GM21423 (cell line): Measurements from ENCODE around the gene TBCD.
"Not testable (repeated sequence)": the region's sequence is repeated elsewhere in the genome, so short reads cannot be mapped to it uniquely, and the experiment has no call there.

Source experiments
- ATAC-seq: cut with Tn5 transposase; IDR thresholded peaks from one replicate; pipeline ENCODE4 v1.9.1; 2021; ENCODE audit warnings: mild to moderate bottlenecking, moderate library complexity; ENCODE audit not compliant: unreplicated experiment

Gene TBCD

DNA sequence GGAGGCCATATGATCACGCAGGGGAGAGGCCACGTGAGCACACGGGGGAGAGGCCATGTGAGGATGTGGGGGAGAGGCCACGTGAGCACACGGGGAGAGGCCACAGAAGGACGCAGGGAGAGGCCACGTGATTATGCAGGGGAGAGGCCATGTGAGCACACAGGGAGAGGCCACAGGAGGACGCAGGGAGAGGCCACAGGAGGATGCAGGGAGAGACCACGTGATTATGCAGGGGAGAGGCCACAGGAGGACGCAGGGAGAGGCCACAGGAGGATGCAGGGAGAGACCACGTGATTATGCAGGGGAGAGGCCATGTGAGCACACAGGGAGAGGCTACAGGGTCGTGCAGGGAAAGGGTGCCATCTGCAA is 232.4 kb downstream of the TBCD start:
- ATAC-seq, result not testable (repeated sequence)

DNA sequence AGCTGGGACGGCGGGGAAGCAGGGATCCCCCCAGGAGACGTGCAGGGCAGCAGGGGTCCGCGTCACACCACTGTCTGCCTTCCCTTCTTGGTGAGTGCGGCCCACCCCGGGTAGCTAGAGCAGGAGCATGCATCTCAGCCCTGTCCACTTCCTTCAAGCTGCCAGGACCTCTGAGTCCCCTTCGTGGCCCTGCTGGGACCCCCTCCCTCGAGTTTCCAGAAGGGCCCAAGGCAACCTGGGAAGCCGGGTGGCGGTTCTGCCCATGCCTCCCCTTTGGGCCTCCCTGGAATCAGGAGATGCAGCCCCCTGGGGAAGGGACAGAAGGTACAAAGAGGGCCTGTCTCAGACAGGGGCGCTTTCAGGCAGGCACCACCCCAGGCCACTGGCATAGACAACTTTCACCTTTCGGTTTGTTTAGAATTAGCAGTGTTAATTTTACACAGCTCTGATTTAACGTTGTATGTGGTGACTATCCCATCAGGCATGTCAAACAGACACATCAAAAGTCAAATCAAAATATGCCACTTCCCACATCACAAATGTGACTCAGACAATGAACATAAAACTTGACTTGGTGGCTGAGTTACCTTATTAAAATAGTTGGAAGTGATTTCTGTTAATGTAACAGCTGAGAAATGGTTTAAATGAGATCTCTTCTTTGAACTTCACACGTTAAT is 233.0 kb downstream of the TBCD start:
- no peak for ATAC-seq

DNA sequence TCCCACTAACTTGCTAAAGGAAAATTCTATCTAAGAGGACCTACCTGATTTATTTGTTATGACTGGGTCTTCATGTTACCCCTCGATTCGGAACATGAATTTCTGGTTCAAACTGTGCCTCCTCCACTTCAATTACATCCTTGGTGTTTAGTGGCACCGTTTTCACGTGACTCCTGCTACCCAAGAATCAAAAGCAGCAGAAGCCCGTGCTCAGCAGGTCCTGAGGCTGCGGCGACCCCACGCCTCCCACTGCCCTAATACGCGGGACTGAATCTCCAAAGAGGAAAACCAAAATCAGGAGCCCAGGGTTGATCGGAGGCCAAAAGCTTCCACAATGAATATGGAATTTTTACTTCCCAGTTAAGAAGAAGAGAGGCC is 233.6 kb downstream of the TBCD start:
- ATAC-seq, result no peak

DNA sequence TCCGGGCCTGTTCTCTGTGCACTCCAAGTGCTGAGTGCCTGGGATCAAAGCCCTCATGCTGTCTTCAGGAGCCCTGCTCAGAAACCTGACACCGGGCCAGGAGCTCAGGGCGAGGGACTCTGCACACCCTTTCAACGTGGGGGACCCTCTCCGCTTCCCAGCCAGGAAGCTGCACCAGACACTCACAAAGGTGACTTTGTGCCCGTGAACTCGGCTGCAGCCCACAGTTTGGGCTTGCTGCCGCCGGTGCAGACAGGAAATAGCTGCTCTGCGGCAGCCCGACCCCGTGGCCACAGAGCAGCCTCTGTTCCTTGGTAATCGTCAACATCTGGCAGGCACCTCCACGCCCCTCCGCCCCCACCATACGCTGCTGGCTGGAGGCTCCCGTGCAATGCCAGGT is 234.1 kb downstream of the TBCD start:
- no peak for ATAC-seq

DNA sequence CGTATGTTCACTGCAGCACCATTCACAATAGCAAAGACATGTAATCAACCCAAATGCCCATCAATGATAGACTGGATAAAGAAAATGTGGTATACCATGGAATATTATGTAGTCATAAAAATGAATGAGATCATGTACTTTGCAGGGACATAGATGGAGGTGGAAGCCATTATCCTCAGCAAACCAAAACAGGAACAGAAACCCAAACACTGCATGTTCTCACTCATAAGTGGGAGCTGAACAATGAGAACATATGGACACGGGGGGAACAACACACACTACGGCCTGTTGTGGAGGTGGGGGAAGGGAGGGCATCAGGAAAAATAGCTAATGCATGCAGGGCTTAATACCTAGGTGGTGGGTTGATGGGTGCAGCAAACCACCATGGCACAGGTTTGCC is 237.2 kb downstream of the TBCD start:
- not testable (repeated sequence) for ATAC-seq

DNA sequence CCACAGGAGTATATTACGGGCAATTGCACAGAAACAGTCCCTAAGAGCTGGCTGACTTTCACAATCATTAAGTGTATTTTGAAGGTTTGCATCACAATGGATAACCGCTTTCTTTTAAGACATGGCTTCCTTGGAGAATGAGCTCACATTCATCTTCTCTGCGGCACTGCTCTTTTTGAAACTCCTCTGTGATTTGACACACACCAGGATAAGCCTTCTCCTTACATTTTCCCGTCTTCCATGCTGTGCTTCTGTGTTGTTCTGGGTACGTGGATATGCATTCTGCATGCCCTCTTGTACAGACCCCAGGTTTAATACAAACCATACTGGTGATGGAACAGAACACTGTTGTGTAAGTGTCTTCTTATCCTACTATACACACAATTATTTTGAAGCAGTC is 238.0 kb downstream of the TBCD start:
- ATAC-seq, result no peak

DNA sequence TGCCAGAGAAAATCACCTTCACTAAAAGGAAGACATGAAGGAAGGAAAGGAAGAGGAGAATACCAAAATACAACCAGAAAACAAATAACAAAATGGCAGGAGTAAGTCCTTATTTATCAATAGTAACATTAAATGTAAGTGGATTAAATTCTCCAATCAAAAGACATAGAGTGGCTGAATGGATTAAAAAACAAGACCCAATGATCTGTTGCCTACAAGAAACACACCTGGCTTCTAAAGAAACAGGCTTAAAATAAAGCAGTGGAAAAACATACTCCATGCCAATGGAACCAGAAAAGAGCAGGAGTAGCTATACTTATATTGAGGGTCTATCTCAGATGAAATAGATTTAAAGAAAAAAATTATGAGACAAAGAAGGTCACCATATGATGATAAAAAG is 241.1 kb downstream of the TBCD start:
- no peak for ATAC-seq
